GM19025 (cell line): Measurements from ENCODE around the gene SLC27A5.
"Not testable (repeated sequence)": the region's sequence is repeated elsewhere in the genome, so short reads cannot be mapped to it uniquely, and the experiment has no call there.

ENCODE experiments used
- ATAC-seq: cut with Tn5 transposase; IDR thresholded peaks from one replicate; pipeline ENCODE4 v1.9.1; 2021; ENCODE audit warnings: mild to moderate bottlenecking, low read depth, moderate library complexity; ENCODE audit not compliant: unreplicated experiment

The SLC27A5 gene

GRCh38 chr19:58529405-58529804 lies 17.6 kb upstream of the SLC27A5 start:
- no peak for ATAC-seq

GRCh38 chr19:58522709-58523108 lies 10.9 kb upstream of the SLC27A5 start:
- ATAC-seq, result no peak

DNA sequence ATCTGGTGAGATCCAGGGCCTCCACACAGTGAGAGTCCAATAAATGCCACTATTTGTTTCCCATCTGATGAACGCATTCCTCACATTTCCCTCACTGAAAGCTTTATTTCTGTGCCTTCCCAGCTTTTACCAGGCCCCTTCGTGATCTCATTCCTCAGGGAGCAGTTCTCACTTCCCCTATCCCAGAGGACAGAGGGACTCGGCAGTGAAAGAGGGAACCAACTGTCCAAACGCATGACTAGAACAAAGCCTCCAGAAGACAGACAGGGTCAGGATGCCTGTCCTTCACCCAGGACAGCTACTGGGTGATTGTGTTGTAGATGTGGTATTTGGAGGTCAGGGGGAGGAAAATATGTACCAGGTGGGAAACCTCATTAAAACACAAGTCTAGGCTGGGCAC lies 9.9 kb upstream of the SLC27A5 start:
- ATAC-seq, result no peak

DNA sequence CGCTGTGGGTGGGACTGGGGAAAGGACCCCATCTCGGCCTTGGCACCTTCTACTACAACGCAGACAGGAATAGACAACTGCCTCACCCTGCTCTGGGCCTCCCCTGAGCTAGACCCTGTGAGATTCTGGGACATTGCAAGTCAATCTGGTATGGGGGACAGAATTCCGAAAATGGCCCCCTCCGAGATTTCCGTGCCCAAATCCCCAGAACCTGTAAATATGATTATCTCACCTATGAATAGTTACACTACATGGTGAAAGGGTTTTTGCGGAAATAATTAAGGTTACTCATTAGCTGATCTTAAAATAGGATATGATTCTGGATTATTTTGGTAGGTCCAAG lies 8.4 kb upstream of the SLC27A5 start:
- no peak for ATAC-seq

GRCh38 chr19:58519355-58520256 lies 7.8 kb upstream of the SLC27A5 start, which contains the start of gene ZBTB45:
Gene ZBTB45 (minus strand): TSS chr19:58519810. CDS start chr19:58517673, 2,137 bp downstream.
- ATAC-seq, result peak; percentile 82

GRCh38 chr19:58519087-58519354 lies 7.2 kb upstream of the SLC27A5 start:
- ATAC-seq, result no peak

GRCh38 chr19:58518256-58519086 lies 6.7 kb upstream of the SLC27A5 start:
- no peak for ATAC-seq

DNA sequence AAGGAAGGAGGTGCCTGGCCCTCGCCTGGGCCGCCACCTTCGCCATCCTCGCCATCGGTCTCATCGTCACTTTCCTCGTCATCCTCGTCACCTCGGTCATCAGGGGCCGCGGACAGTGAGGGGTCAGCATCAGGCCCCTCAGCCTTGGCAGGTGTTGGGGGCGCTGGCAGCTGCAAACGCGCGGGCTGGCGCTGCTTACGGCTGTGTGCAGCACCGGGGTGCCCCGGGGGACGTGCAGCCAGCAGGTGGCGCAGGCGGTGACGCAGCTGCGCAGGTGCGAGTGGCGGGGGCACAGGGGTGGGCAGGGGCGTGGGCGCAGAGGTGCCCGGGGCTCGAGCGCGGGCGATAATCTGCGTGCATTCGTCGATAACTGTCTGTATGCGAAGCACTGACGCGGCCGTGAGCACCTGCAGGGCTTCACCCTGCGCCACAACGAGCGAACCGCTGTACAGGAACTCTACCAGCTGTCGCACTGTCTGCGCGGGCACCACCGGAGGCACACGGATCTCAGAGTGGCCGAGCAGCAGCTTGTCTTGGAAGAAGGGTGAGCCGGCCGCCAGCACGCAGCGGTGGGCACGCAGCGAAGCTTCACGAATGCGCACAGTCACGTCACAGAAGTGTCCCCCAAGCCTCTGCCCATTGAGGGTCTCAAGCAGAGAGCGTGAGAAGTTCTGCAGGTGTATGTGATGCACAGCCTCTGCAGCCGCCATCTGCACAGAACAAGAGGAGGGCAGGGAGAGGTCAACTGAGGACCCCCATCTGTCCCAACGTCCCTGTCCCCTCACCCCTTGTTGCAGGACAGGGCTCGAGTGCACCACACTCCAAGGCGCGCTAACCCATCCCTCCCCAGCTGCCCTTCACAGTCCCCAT lies 5.4 kb upstream of the SLC27A5 start:
- ATAC-seq, result no peak

DNA sequence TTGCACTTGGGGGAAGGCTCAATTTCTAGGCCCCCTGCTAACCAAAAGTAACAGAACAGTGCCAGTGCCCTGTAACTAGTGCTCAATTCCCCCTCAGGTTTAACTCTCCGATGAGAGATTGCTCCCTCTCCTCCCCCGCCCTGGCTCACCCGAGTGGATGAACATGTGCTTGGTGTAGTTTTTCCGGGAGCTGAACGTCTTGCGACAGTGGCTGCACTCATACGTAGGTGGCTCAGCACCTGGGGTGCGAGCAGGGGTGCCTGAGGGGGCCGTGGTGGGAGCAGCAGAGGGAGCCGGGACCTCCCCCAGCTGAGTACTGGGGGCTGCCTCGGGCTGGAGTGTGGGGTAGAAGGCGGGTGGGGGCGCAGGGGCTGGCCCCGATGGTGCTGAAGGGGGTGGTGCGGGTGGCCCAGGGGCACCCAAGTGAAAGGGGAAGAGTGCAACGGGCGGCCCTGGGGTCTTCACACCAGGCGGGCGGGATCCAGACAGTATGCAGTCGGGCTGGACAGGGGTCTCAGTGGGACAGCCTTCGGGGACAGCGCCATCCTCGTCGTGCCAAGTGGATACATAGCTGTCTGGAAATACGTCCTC lies 4.5 kb upstream of the SLC27A5 start:
- no peak for ATAC-seq

DNA sequence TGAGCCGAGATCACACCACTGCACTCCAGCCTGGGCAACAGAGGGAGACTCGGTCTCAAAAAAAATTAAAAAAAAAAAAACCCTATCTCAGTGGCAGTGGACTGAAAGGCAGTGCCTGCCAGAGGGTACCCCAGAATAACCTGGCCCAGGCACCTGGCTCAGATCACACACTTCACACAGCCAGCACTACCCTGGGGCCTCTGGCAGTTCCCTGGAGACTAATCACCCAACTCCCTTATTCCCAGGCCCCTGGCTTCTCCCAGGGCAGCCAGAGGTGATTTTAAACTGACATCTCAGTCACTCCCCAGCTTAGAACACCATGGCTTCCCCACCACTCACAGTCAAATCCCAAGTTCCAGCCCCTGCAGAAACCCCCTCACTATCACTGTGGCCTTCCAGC lies 3.5 kb upstream of the SLC27A5 start:
- ATAC-seq, result no peak

GRCh38 chr19:58514564-58515022 lies 2.8 kb upstream of the SLC27A5 start:
- no peak for ATAC-seq

GRCh38 chr19:58513694-58514563 lies 2.1 kb upstream of the SLC27A5 start:
- ATAC-seq, result peak; percentile 79

DNA sequence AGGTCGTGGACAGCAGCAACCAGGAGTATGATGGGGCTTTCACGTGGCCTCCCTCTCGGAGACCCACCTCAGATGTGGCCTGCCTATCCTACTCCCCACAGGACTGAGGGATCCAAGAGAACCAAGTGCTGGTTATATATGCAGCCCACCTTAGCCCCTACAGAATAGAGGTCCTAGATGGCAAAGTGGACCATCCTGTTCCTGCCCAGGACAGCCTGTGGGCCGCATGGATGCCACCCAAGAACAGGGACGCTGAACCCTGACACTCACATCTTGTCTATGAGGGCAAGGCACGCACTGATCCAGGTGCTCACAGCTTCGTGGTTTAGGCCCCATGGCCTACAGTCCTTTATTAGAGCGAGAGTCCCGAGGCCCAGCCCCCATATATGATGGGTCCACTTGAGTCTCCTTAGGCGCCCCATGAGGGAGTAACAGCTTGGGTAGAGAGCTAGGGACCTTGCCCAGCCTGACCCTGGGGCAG lies 1.5 kb upstream of the SLC27A5 start:
- ATAC-seq, result no peak

GRCh38 chr19:58510084-58510862 lies 1.5 kb downstream of the SLC27A5 start:
- no peak for ATAC-seq

GRCh38 chr19:58509731-58510083 lies 2.1 kb downstream of the SLC27A5 start:
- ATAC-seq, result no peak

- not testable (repeated sequence) for ATAC-seq
Measured at GRCh38 chr19:58507602-58508223, 4.1 kb downstream of the SLC27A5 start.

GRCh38 chr19:58500242-58500641 lies 11.6 kb downstream of the SLC27A5 start:
- no peak for ATAC-seq
